GM10248 (cell line): ENCODE data around the gene OR52K2.
"Not testable (repeated sequence)": the region's sequence is repeated elsewhere in the genome, so short reads cannot be mapped to it uniquely, and the experiment has no call there.

Experiments
- CTCF ChIA-PET: fragments of 300-600 bp; sonication (Branson Sonifier 250); formaldehyde crosslinking; extraction: SDS; loops from one replicate; lab custom pipeline; 2021; ENCODE audit warnings: antibody characterized with exemption; lab: Yijun Ruan, JAX
- POLR2A ChIA-PET: fragments of 350-650 bp; sonication (Branson Sonifier 250); formaldehyde crosslinking; extraction: SDS; loops from one replicate; lab custom pipeline; 2020; ENCODE audit warnings: antibody characterized with exemption; lab: Yijun Ruan, JAX
- DNase-seq: peaks from one replicate; pipeline ENCODE4 v3.0.0; 2012; ENCODE audit errors: extremely low spot score
- CTCF ChIP-seq: IDR thresholded peaks from 2 replicates; pipeline ENCODE4 v1.5.1; 2012; ENCODE audit warnings: mild to moderate bottlenecking, low read depth; ENCODE audit errors: extremely low read depth, missing control alignments, control extremely low read depth

OR52K2 gene

GRCh38 chr11:4467811-4468606 lies 18.9 kb downstream of the OR52K2 start:
- DNase-seq, result no peak
- POLR2A ChIA-PET, result no interaction called here
- CTCF ChIA-PET, result interaction anchor here (0.9 to 1.5 kb wide), 3 partner anchors 10 to 26 kb away, joined by 3 read pairs; no protein-coding TSS in a partner anchor
- TF ChIP-seq CTCF, result no peak

GRCh38 chr11:4479644-4480043 lies 30.5 kb downstream of the OR52K2 start:
- ChIA-PET CTCF (interaction anchor here (1.5 kb wide), 1 partner anchor 292 kb away, joined by 8 read pairs; no protein-coding TSS in a partner anchor), POLR2A (no interaction called here)
- DNase-seq, result no peak
- TF ChIP-seq CTCF, result no peak

- TF ChIP-seq CTCF, result no peak
- no peak for DNase-seq
- CTCF ChIA-PET, result no interaction called here
- POLR2A ChIA-PET, result no interaction called here
Measured at GRCh38 chr11:4480577-4481239, 31.6 kb downstream of the OR52K2 start.

- DNase-seq, result no peak
- CTCF ChIA-PET, result no interaction called here
- POLR2A ChIA-PET, result no interaction called here
- TF ChIP-seq CTCF, result no peak
Measured at GRCh38 chr11:4481240-4481582, 32.1 kb downstream of the OR52K2 start.

- POLR2A ChIA-PET, result no interaction called here
- CTCF ChIA-PET, result interaction anchor here (1.0 to 1.6 kb wide), 2 partner anchors 11 to 295 kb away, joined by 3 to 5 read pairs; no protein-coding TSS in a partner anchor
- no peak for DNase-seq
- no peak for TF ChIP-seq CTCF
Measured at GRCh38 chr11:4482445-4482844, 33.4 kb downstream of the OR52K2 start, which contains the start of gene OR52K1. Gene OR52K1, plus strand, starts transcription at chr11:4482646. Its CDS starts 6,255 bp downstream, at chr11:4488901.

- DNase-seq, result no peak
- POLR2A ChIA-PET, result no interaction called here
- CTCF ChIA-PET, result interaction anchor here (1.1 kb wide), 1 partner anchor 297 kb away, joined by 3 read pairs; no protein-coding TSS in a partner anchor
- no peak for TF ChIP-seq CTCF
Measured at GRCh38 chr11:4484310-4484709, 35.2 kb downstream of the OR52K2 start.

- CTCF ChIA-PET, result interaction anchor here (1.4 to 7.3 kb wide), 3 partner anchors 16 to 313 kb away, joined by 3 to 164 read pairs (median 3); no protein-coding TSS in a partner anchor
- DNase-seq, POLR2A ChIA-PET: not testable (repeated sequence)
Measured at GRCh38 chr11:4491405-4491804, 42.3 kb downstream of the OR52K2 start.
